HG03196 (cell line): Measurements from ENCODE around the gene MSMB.
A peak's percentile ranks its signal among the peaks of the same experiment; 100 is the strongest.

Experiments used
- ATAC-seq: cut with Tn5 transposase; IDR thresholded peaks from one replicate; pipeline ENCODE4 v1.9.1; 2021; ENCODE audit not compliant: unreplicated experiment

MSMB gene

DNA sequence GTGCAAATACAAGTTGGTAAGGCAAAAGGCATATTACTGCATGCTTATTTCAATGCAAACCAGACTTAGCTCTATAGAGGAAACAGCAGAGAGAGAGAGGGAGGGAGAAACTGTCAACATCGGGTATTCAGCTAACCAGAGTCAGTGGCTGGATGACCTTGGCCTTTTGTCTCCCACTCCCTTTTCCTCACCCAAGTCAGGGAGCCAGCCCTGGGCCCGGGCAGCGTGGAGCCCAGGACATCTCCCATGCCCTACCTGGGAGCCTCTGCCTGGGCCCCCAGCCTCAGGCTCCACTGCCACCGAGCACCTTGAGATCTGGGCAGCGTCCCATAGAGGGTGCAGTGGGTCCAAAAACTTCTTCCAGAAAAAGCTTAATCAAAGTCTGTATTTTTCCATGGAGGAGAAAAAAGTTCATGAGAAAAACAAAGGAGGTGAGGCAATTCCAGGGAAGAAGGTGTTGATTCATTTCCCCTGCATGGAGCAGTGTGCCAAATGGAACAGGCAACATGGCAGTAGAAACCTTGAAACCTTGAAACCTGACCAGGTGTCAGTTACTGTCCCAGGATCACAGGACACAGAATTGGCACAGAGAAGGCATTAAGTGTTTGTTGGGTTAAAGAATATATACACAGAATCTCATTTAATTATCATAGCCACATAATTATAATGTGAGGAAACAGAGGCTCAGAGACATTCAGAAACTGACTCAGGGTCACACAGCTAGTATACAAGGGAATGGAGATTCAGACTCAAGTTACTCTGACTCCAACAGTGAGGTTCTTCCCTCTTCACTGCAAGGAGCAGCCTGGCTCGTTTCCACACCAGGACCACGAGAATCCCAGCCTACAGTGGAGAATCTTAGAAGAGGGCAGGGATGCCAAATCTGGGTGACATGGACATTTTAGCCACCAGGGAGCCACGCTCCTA lies 9.9 kb downstream of the MSMB start:
- no peak for ATAC-seq

DNA sequence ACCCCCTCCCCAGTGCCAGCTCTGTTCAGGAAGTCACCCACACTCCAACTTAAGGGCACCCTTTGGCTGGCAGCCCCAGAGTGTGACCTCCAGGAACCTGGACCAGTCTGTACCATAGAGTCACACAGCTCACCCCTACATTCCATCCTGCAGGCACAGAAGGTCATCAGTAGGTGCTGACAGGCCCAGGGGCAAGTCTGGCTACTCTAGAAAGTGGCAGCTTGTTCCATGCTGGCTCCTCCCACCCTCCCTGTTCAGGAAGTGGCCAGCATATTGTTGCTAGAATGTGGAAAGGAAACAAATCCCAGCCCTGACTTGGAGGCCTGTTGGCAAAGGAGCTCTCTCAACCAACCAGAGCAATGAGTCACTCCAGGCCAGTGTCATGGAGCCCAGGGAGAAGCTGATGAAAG lies 12.5 kb downstream of the MSMB start:
- no peak for ATAC-seq

DNA sequence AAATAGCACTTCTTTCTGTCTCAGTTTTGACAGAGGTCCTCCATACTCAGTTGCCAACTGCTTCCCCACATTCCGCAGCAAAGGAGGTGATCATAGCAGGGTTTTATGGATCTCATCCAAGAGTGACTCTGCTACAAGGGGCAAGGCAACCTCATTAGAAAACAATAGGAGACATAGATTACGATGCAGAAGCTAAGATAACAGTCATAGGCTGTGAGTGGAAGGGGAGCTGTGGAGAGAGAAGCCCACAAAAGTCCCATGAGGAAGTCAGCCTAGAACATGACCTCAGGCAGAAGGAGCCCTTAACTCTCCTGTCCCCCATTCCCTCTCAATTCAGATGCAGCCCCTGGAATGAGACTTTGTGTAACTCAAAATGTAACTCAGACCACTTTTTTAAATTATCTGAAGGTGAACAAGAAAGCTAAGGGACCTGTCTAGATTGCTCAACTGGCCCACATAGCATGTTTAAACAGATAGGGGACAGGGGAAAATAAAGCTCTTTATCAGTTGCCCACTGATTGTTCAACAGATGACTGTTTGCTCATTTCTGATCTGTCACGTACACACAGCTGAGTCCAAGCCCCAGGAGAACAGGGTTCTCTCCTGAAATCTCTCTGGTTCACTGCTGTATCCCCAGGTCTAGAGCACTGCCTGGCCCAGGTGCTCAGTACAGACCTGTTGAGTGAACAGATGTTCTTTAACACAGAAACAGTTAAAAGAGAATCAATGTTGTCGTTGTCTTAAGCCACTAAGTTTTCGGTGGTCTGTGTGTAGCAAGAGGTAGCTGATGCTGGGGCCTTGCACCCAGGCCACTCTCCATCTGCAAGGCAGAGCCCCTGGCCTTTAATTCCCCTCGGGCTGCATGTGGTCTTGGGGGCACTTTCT lies 14.2 kb downstream of the MSMB start:
- no peak for ATAC-seq

DNA sequence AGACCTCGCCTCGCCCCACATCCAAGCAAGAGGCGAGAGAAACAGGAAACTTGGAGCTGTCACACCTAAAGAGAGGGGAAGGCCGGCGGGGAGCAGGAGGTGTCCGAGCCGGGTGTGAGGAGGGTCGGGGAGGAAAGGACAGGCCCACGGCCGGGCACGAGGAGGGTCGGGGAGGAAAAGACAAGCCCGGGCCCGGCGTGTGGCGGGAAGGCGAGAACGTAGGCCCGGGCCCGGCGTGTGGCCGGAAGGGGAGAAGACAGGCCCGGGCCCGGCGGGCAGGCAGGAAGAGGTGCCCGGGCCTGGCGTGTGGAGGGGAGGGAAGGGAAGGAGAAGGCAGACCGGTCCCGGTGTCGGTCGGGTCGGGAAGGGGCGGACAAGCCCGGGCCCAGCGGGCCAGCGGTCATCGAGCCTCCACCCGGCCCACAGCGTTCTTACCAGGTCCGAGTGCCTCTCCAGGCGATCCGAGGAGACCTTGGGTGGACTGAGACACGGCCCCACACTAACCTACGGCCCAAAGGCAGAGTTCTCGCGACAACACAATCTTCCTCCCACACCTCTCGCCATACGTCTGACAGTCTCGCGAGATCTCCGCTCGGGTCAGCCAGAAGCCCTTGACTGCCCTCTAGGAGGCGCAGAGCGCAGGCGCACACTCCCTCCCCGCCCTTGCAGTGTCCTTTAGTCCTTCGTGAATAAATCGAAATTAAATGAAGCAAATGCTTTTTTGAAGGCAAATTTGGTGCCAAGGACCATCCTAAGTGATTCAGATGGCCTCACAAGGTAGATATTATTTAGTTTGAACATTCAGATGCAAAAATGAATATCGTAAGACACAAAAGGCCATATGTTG lies 15.8 kb downstream of the MSMB start, which contains the start of gene NCOA4:
NCOA4 (minus strand) TSS at position 533 of the 847 bp plus-strand sequence. CDS start 13,943 bp downstream, outside the sequence.
- peak; percentile 97 for ATAC-seq

DNA sequence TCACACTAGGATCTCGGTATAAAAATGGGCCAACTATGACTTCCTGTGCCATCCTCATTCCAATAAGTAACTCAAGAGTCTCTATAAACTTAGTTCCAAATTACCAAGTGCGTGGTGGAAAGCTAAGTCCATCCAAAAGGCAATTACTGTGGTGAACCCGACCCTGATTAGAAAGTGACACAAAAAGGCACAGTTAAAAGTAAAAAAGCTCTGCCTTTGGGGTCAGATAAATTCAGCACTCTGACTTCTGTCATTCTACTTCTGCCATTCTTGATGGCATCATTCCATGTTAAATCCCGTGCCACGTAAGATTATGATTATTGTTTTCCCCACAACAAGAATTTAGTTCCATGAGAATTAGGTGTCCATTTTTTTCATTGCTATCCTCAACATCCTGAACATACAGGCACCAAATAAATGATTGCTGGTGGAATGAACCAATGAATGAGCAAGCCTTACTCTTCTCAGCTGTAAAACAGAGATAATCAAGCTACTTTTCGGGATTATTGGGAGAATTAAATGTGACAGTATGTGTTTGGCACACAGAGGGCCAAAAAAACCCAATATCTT lies 16.5 kb downstream of the MSMB start:
- no peak for ATAC-seq

DNA sequence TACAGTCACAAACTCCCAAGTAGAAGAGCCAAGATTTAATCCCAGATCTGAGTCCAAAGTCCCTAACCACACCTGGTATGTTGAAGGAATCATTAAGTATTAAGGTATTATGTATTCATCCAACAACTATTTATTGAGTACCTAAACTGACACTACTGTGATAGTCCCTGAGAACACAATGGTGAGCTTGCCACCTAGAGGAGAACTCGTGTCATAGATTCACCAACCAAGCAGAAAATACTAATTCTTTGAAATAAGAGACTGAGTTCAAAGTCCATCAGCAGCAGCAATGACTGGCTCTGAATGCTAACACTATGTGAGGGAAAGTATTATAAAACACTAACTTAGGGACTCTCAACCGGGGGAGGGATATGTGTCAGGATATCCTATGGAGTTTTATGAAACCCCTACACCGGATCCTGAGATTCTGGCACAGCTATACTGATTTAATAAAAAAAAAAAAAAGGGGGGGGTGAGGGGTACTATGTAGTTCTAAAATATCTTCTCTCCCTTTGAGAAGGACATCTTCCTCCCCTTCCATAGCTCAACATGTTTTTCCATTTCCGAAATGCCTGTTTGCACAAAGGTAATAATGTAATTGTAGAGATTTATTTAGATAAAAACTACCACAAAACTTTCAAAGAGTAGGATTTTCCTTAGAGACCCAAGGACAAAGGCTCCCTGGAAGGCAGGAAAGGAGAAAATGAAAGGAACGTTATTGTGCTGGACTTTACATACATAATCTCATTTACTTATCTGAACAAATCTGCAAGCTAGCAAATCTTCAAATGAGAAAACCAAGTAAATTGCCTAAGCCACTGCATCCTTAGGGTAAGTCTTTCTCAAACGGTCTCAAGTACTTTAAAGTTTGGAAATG lies 17.2 kb downstream of the MSMB start:
- no peak for ATAC-seq

DNA sequence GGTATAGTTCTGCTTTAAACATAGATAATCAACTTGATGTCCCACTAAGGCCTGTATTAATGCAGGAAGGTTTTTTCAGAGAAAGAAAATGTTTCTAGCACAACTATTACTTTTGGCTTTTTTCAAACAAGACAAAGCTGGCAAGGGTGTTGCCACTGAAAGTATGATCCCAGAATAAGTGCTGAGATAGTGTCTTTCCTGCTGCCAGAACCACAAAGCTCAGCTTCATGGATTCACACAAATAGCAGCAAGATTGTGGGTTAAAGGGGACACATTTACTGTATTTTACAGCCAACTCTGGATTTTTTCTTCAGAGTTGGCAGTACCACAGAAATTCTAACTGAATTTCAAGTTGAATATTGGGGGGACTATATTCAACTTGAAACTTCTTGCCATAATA lies 20.0 kb downstream of the MSMB start:
- ATAC-seq: no peak

DNA sequence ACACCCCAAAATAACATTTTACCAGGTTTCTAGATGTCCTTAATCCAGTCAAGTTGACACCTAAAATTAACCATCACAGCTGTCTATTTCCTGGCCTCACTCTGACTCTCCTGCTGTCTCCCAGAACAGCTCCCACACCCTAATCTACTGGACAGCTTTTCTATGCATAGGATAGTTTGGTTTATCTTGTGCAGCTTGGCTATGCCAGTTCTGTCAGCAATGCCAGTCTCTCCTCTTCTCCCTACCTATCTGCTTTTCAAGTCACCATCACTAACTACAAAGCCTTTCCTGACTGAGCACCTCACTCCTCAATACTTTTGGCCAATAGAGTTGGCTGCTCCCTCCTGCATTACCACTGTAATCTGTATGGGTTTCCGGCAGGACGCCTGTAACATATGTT lies 20.7 kb downstream of the MSMB start:
- no peak for ATAC-seq

DNA sequence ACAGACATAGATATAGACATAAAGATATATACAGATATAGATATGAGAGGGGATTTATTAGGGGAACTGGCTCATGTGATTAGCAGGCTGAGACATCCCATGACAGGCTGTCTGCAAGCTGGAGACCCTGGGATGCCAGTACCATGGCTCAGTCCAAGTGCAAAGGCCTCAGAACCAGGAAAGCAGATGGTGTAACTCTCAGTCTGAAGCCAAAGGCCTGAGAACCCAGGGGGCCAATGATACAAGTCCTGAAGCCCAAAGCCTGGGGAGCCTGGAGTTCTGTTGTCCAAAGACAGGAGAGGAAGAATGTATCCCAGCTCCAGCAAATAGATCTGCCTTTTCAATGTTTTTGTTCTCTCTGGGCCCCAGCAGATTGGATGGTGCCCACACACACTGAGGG lies 21.1 kb downstream of the MSMB start:
- no peak for ATAC-seq

DNA sequence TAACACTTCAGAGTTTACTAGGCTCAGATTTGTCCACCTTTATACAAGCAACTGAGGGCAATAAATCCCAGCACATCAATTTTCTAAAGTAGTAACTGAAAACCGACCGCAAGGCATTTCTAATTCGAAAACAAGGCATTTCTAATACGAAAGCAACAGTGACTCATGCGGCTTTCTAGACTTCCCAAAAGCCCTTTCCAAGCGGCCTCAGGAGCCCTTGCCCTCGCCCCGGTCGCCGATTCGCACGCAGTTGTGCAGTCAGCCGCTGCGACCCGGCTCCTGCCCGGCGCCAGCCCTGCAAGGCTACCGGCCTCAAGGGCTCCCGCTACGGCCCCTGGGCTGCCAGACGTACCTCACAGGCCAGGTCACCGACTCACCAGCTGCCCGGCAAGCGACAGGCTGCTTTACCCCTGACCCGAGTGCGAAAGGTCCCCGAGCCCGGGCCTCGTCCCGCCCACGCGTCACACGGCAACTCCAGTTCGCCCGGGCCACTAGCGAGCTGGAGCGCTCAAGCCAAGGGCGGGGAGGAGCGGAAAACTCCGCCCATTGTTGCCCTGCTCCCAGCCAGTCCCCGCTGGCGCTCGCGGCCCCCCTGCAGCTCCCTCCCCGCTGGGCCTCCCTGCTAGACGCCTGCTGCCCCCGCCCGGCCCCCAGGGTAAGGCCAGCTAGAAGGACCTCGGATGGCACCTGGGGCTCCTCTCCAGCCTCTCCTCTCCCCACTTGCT lies 22.9 kb downstream of the MSMB start:
- peak; percentile 88 for ATAC-seq

DNA sequence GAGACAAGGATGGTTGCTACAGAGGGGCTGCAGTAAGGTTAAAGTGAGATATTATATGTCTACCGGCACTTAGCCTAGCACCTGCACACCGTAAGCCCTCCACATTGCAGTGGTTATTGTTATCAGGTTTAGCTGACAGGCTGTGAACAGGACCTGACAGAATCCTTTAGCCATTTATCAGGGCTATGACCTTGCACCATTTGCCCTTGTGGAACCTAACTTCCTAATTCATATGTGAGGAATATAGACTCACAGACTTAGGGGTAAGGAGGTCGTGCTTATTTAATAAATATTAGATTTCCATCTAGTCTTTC lies 25.8 kb downstream of the MSMB start:
- ATAC-seq: no peak

DNA sequence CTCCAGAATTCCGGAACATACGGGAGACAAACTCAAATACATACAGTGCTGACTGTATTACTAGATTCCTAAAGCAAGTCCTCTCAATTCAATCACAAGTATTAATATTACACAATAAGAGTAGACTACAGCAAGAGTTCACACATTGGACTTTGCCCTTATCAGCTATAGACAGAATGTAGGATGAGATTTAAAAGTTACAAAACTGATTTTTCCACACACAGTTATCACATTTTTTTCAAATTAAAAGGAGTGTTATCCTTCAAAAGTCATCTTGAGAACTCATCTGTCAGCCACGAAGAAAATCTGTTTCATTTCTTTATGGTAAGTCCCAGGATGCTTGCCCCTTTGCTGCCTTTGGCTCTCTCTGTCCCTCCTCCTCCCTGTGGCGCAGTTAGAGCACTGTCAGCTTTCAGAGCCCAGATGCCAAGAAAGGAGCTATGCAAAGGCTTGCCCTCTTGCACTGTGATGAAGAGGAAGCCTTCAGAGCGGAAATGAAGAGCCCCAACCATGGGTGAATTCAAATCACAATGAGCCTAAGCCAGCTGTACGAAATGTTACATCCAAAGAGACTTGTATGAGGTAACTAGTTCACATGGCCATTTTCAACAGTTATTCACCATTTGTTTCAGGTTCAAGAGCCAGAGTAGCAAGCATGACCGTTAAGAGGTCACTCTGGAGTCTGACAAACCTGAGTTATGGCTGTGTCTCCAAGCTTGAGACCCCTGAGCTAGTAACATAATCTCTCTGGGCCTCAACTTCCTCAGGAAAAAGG lies 26.3 kb downstream of the MSMB start:
- no peak for ATAC-seq

DNA sequence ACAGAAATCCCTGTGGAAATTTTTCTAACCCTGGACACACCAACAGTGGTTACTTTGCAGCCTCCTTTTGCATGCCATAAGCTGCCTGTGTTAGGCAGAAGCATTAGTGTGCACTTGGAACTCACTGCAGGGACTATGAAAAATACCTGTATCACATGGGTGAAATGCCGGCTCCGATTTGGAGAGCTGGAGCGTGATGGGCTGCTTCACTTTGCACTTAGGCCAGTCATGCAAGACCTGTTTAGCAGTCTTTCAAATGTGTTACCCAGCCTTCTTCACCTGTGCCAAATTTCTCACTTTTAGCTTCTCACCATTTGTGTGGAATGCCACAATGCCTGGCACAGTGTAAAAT lies 26.9 kb downstream of the MSMB start:
- ATAC-seq: no peak

DNA sequence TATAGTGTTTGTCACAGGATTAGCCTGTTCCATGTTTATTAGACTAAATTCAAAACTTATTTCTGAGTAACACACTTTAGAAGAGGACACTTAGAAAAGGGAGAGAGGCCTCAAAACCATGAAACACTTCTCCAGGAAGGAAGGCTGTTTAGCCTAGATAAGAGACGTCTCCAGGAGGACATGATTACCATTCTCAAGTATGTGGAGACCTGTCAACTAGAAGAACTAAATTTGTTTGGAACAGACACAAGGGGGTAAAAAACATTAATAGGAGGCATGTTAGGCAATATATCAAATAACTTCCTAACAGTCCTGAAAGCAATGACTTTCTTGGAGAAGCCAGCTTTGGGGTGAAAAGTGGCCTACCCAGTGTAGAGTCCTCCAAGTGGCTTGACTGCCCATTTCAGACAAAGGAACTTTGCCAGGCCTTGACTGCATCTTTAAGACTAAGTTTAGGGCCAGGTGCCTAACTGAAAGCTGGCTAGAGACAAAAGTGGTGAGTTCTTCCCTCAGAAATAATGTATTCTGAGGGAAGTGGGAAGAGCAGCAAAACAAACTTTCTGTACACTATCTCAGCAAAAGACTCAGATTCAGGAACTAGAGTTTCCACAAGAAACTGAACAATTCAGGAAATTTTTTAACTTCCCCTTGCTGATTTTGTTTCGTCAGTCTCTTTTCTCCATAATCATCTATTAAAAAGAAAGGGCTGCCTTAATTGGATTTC lies 27.5 kb downstream of the MSMB start:
- no peak for ATAC-seq

DNA sequence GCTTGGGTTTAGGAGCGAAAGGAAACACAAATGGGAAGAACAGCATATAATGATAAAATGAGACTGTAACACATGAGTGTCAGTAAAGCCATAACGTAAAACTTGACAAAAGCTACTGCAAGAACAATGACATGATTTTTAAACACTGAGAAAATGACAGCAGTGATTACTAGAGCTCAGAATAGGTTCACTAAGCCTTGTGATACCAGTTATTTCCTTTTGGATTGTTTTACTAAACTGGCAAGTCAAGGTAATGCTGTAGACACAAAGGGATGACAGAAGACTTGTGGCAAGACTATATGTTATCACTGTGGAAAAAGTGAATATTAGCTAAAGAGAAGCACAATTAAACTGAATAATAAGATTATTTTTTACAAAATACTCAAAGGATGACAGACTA lies 28.3 kb downstream of the MSMB start:
- ATAC-seq: no peak

DNA sequence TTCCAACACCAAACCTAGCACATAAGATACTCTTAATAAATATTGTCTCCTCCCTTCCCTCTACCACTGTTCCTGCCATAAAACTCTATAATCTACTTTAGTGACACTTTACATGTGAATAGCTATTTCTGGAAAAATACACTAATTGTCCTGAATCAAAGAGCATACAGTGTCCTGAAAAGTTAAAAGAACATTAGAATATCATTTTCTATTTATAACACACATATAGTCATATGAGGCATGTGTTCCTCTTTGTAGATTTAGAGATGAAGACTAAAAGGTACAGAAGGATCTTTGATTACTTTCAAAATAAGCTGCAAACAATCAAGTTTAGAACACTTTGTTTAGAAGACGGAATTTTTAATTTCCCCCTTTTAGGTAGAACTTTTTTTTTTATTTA lies 29.3 kb downstream of the MSMB start:
- no peak for ATAC-seq

DNA sequence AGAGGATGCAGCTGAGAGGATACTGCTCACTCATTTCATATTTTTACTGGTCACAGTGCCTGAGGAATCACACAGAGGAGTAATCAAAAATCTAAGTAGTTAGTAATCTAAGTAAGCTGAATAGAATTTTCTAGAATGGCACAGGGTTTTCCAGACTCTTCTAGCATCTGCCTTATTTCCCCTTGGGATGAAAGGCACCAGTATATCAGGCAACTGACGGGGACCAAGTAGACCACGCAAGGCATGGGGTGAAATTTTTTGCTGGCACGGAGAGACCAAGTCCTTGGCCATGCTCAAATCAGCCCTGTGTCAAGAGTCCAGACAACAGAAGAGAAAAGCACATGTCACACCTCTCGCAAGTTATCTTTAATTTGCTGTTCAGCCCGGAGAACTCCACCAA lies 29.9 kb downstream of the MSMB start:
- no peak for ATAC-seq
